ENCODE results near the gene DVL1. TPM values are rescaled to one million over a fixed set of nuclear protein-coding genes. Genes with fewer than 3 reads are reported as not detected.

The DVL1 gene
- polyA plus RNA-seq, 1 donor: 45.4 TPM

DNA sequence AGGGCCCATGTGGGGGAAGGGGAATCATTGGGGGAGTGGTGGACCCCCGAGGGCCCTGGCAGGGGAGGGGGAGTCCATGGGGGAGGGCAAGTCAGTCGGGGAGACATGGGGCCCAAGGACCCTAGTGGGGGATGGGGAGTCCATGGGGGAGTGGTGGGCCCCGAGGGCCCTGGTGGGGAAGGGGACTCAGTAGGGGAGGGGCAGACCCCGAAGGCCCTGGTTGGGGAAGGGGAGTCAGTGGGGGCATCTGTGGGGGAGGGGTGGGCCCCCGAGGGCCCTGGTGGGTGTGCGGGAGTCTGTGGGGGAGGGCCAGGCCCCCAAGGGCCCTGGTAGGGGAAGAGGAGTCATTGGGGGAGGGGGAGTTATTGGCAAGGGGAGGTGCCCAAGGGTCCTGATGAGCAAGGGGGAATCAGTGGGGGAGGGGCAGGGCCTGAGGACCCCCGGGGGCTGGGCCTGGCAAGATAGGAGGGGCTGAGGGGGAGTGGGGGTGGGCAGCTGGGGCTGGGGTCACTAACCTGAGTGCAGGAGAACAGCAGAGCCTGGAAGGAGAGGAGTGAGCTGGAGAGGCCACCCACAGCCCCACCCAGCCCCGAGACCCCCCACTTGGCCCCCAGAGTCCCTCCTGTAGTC is 7.1 kb upstream of the DVL1 start:
- no CpG with 5 or more reads among the region's 8 CpGs for WGBS (ENCODE audit: insufficient coverage, low lambda C conversion rate)
- Histone ChIP-seq H3K4me1 (ENCODE audit: control insufficient read depth, insufficient read depth, low read length) (peaks cover 59% of the 10 kb centered on the region), H3K4me3 (ENCODE audit: low read length) (peak overlapping the region; percentile 73)

DNA sequence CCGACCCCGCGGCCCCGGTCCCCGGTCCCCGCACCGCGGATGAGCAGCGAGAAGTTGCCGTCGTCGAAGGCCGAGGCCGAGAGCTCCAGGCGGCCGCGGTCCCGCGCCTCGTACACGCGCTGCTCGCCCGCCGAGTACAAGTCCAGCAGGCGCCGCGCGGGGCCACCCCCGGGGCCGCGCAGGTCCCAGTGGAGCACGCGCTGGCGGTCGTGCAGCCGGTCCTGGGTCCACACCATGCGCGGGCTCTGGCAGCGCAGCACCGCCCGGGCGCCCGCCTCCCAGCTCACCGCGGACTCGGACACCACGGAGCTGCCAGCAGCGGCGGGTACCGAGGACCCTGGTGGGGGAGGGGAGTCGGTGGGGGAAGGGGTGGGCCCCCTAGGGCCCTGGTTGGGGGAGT is 6.2 kb upstream of the DVL1 start:
- DNase-seq: peak; percentile 56 to 76
- no peaks in the 10 kb centered on the region for H3K27me3 ChIP-seq (ENCODE audit: control insufficient read depth, insufficient read depth, low read length)
- H3K27ac ChIP-seq (ENCODE audit: low read length): no peak overlapping the region
- H3K4me3 ChIP-seq (ENCODE audit: low read length): no peak overlapping the region
- peaks cover 3% of the 10 kb centered on the region for H3K9me3 ChIP-seq (ENCODE audit: control insufficient read depth, low read depth, low read length)
- no CpG with 5 or more reads among the region's 52 CpGs for WGBS (ENCODE audit: insufficient coverage, low lambda C conversion rate)
- peaks cover 54% of the 10 kb centered on the region for H3K4me1 ChIP-seq (ENCODE audit: control insufficient read depth, insufficient read depth, low read length)
- H3K36me3 ChIP-seq (ENCODE audit: control insufficient read depth, insufficient read depth, low read length): peaks cover 22% of the 10 kb centered on the region

More for the DNA sequence above, 7.1 kb upstream of the DVL1 start:
- no peak for DNase-seq
- Histone ChIP-seq H3K9me3 (ENCODE audit: control insufficient read depth, low read depth, low read length) (peaks cover 5% of the 10 kb centered on the region), H3K27ac (ENCODE audit: low read length) (no peak overlapping the region), H3K36me3 (ENCODE audit: control insufficient read depth, insufficient read depth, low read length) (peaks cover 22% of the 10 kb centered on the region), H3K27me3 (ENCODE audit: control insufficient read depth, insufficient read depth, low read length) (no peaks in the 10 kb centered on the region)

GRCh38 chr1:1354271-1355247 is 5.3 kb upstream of the DVL1 start:
- Histone ChIP-seq H3K4me3 (ENCODE audit: low read length) (no peak overlapping the region), H3K27ac (ENCODE audit: low read length) (no peak overlapping the region), H3K9me3 (ENCODE audit: control insufficient read depth, low read depth, low read length) (no peaks in the 10 kb centered on the region), H3K27me3 (ENCODE audit: control insufficient read depth, insufficient read depth, low read length) (no peaks in the 10 kb centered on the region), H3K36me3 (ENCODE audit: control insufficient read depth, insufficient read depth, low read length) (peaks cover 22% of the 10 kb centered on the region), H3K4me1 (ENCODE audit: control insufficient read depth, insufficient read depth, low read length) (peaks cover 46% of the 10 kb centered on the region)
- DNase-seq: peak in 1 of 2 donors; percentile 3
- WGBS (ENCODE audit: insufficient coverage, low lambda C conversion rate): no CpG with 5 or more reads among the region's 116 CpGs

GRCh38 chr1:1353389-1354151 is 4.4 kb upstream of the DVL1 start:
- Histone ChIP-seq H3K4me3 (ENCODE audit: low read length) (no peak overlapping the region), H3K36me3 (ENCODE audit: control insufficient read depth, insufficient read depth, low read length) (peaks cover 22% of the 10 kb centered on the region), H3K27me3 (ENCODE audit: control insufficient read depth, insufficient read depth, low read length) (no peaks in the 10 kb centered on the region), H3K4me1 (ENCODE audit: control insufficient read depth, insufficient read depth, low read length) (peaks cover 36% of the 10 kb centered on the region), H3K27ac (ENCODE audit: low read length) (no peak overlapping the region), H3K9me3 (ENCODE audit: control insufficient read depth, low read depth, low read length) (no peaks in the 10 kb centered on the region)
- peak in 1 of 2 donors; percentile 4 for DNase-seq
- no CpG with 5 or more reads among the region's 28 CpGs for WGBS (ENCODE audit: insufficient coverage, low lambda C conversion rate)

DNA sequence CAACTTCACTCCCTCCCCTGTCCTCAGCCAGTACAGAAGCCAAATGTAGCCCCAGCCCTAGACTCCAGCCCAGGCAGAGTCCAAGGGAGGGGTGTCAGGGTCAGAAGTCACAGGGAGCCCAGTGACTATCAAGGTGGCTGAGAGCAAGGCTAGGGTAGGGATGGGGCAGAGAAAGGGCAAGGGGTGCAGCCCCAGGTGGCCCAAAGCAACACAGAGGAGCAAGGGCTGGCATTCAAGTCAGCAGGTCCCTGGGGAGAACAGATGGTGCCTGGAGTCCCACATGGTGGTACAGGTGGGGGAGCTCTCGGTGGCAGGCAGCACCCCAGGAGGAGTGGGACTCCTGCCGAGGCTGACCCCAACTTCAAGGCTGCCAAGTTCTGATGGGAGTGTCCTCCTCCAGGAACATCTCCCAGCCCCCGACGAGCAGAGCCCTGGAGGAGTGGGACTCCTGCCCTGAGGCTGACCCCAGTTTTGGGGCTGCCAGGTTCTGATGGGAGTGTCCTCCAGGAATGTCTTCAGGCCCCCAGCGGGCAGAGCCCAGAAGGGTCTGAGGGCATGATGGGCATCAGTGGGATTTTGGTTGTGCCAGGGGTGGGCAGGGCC is 3.7 kb upstream of the DVL1 start:
- no peaks in the 10 kb centered on the region for H3K27me3 ChIP-seq (ENCODE audit: control insufficient read depth, insufficient read depth, low read length)
- no peak for DNase-seq
- H3K4me3 ChIP-seq (ENCODE audit: low read length): no peak overlapping the region
- no peaks in the 10 kb centered on the region for H3K9me3 ChIP-seq (ENCODE audit: control insufficient read depth, low read depth, low read length)
- WGBS (ENCODE audit: insufficient coverage, low lambda C conversion rate): no CpG with 5 or more reads among the region's 5 CpGs
- peaks cover 36% of the 10 kb centered on the region for H3K4me1 ChIP-seq (ENCODE audit: control insufficient read depth, insufficient read depth, low read length)
- H3K36me3 ChIP-seq (ENCODE audit: control insufficient read depth, insufficient read depth, low read length): peaks cover 22% of the 10 kb centered on the region
- H3K27ac ChIP-seq (ENCODE audit: low read length): no peak overlapping the region

DNA sequence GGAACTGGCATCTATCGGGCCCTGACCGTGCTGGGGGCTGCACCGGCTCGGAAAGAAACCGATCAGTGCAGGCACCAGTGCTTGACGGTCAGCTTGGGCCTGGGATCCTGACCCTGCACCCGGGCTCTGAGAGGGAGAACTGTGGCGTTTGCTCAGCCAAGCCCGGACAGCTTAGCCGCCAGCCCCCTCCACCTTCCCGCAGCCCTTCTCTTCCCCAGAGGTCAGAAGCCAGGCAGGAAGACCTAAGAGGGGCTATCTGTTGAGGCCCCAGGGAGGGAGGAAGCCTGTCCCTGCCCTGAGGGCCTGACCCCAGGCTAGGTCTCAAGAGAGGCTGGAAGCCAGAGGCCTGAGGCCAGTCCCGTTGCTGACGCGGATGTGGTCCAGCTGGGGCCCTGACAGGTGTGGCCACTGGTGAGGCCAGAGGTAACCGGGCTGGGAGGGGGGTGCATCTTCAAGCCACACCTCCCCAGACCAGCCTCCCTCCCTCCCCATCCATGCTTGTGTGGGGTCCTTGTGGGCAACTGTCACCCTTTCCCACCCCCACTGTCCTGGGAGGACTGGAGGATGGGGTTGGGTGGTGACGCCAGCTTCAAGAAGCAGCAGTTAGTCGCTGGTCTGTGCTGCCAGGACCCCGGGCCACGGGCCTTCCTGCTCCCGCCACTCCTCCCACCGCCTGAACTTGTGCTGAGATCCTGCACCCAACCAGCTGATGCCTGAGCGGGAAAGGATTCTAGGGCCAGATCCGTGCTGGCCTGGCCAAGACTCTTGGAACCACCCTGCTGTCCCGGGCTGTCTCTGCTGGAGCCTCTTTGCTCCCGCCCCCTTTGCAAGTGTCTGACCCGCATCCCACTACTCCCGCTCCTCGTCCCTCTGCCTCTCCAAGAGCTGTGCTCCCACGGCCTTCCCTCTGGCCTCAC is 2.6 kb upstream of the DVL1 start:
- Histone ChIP-seq H3K4me1 (ENCODE audit: control insufficient read depth, insufficient read depth, low read length) (peaks cover 42% of the 10 kb centered on the region), H3K4me3 (ENCODE audit: low read length) (no peak overlapping the region), H3K9me3 (ENCODE audit: control insufficient read depth, low read depth, low read length) (no peaks in the 10 kb centered on the region), H3K27ac (ENCODE audit: low read length) (no peak overlapping the region), H3K27me3 (ENCODE audit: control insufficient read depth, insufficient read depth, low read length) (no peaks in the 10 kb centered on the region), H3K36me3 (ENCODE audit: control insufficient read depth, insufficient read depth, low read length) (peaks cover 22% of the 10 kb centered on the region)
- DNase-seq: peak in 1 of 2 donors; percentile 34
- whole genome bisulfite sequencing (ENCODE audit: insufficient coverage, low lambda C conversion rate): no CpG with 5 or more reads among the region's 29 CpGs

DNA sequence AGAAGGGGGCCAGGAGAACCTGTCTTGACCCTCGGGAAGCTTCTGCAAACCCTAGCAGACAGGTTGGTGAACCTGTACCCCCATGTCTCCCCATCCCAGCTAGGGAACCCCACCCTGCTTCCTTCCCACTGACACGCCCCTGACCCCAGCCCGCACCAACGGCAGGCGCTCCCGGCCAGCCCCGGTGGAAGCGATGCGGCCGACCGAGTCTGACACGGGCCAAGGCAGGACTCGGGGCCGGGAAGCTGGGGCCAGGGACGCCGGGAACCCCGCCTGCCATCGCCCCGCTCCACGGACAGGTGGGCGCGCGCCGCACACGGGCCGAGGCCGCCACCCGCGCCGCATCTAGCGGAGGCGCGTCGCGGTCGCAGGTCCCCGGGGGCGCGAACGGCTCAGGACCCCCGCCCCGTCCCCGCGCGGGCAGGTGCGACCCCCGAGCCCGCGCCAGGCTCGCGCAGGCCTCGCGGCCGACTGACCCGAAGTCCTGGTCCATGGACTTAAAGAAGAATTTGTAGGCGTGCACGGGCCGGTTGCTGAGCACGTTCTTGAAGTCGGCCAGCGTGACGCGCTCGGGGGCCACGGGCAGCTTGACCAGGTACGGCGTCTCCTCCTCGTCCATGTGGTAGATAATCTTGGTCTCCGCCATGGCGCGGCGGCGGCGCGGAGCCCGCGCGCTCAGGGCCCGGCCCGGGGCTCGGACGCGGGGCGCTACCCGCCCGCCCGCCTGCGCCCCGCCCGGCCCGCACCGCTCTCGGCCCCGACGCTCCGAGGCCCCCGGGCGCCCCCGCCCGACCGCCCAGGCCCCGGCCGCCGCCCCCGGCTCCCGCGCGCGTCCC is 580 bp downstream of the DVL1 start:
- H3K4me3 ChIP-seq (ENCODE audit: low read length): peak overlapping the region; percentile 63
- no CpG with 5 or more reads among the region's 109 CpGs for WGBS (ENCODE audit: insufficient coverage, low lambda C conversion rate)
- peaks cover 59% of the 10 kb centered on the region for H3K4me1 ChIP-seq (ENCODE audit: control insufficient read depth, insufficient read depth, low read length)
- H3K36me3 ChIP-seq (ENCODE audit: control insufficient read depth, insufficient read depth, low read length): peaks cover 16% of the 10 kb centered on the region
- H3K9me3 ChIP-seq (ENCODE audit: control insufficient read depth, low read depth, low read length): no peaks in the 10 kb centered on the region
- no peaks in the 10 kb centered on the region for H3K27me3 ChIP-seq (ENCODE audit: control insufficient read depth, insufficient read depth, low read length)
- H3K27ac ChIP-seq (ENCODE audit: low read length): peak overlapping the region; percentile 75
- DNase-seq: peak; percentile 51 to 65

DNA sequence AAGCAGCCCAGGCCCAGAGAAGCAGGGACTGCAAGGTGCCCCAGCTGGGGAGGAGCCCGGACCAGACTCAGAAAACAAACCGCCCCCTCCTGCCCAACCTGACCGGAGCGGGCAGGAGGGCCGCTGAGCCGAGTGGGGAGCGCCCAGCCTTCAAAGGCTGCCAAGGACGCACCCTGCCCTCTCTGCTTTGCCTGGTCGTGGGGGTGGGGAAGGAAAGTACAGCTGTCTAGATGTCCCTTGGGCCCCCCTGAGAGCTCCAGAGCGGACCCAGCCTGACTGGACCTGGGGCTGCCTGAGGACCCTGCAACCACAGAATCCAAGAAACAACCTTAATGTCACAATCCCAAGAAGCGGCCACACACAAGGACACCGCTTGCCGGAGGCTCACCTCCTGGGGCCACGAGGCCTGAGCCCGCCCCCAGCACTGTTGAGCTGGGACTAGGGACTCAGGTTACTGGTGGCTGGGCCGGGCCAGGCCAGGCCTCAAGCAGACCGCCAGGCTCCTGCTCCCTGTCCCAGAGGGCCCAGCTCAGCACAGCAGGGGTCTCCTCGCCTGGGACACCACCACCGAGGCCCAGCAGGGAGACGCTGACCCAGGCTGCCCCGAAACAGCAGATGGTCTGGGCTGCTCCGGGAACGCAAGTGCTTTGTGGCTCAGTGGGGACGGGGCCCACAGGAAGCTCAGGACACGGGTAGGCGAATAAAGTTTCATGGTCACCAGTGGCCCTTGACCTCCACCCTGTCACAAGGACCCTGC is 1.4 kb downstream of the DVL1 start:
- Histone ChIP-seq H3K4me3 (ENCODE audit: low read length) (peak overlapping the region; percentile 43), H3K9me3 (ENCODE audit: control insufficient read depth, low read depth, low read length) (no peaks in the 10 kb centered on the region), H3K27me3 (ENCODE audit: control insufficient read depth, insufficient read depth, low read length) (no peaks in the 10 kb centered on the region), H3K4me1 (ENCODE audit: control insufficient read depth, insufficient read depth, low read length) (peaks cover 52% of the 10 kb centered on the region), H3K27ac (ENCODE audit: low read length) (peak overlapping the region; percentile 75), H3K36me3 (ENCODE audit: control insufficient read depth, insufficient read depth, low read length) (peaks cover 8% of the 10 kb centered on the region)
- DNase-seq: peak; percentile 64 to 74
- no CpG with 5 or more reads among the region's 26 CpGs for WGBS (ENCODE audit: insufficient coverage, low lambda C conversion rate)

Data from large intestine (tissue), 3 donors.